ENCODE data around the gene NRG3.

Gene NRG3

DNA sequence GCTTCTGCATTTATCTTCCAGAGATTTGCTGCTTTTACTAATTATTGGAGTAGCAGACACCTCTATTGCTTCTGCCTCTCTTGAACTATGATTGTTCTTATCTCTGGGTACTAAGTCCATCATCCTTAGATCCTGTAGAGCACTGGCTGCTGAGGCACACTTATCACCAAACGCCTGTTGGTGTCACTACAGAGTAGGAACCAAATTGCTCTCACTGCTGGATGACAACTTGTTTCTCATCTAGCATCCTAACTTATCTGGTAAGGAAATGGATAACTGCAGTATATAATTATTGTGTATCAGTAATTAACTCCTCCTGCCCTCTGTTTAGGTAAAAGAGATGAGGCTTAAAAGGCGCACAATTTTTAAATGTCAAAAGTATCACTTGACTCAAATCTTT is 1059.4 kb downstream of the NRG3 start:
- Histone ChIP-seq H3K36me3 (ENCODE audit: control insufficient read depth in 2 of 2, insufficient read depth in 1 of 2, low read length in 2 of 2) (no peaks in the 10 kb centered on the region), H3K4me1 (ENCODE audit: control insufficient read depth, insufficient read depth, low read length) (no peaks in the 10 kb centered on the region), H3K9me3 (ENCODE audit: control insufficient read depth, insufficient read depth, low read depth, low read length) (no peaks in the 10 kb centered on the region), H3K27ac (ENCODE audit: extremely low read depth, low read depth, low read length) (no peak overlapping the region), H3K4me3 (ENCODE audit: low read depth, low read length) (no peak overlapping the region)
- POLR2A ChIA-PET, result no interaction called here
- TF ChIP-seq ZNF391 (tag by site-specific recombination; IDR thresholded peaks at IDR 0.05; ENCODE audit: borderline replicate concordance, low read depth) (no peak), ZNF549 (tag by site-specific recombination; IDR thresholded peaks at IDR 0.05) (no peak), KLF1 (tag by site-specific recombination; IDR thresholded peaks at IDR 0.05) (no peak), ZNF501 (tag by site-specific recombination; IDR thresholded peaks at IDR 0.05) (no peak), ZNF514 (tag by site-specific recombination; IDR thresholded peaks at IDR 0.05) (no peak), BCL11A (tag by site-specific recombination; IDR thresholded peaks at IDR 0.05; ENCODE audit: low read depth) (no peak), ZNF221 (tag by site-specific recombination; IDR thresholded peaks at IDR 0.05; ENCODE audit: borderline replicate concordance) (no peak), ZXDB (tag by site-specific recombination; IDR thresholded peaks at IDR 0.05) (no peak), ZNF223 (tag by site-specific recombination; IDR thresholded peaks at IDR 0.05) (no peak), ZNF133 (tag by site-specific recombination; IDR thresholded peaks at IDR 0.05) (no peak), ZNF530 (tag by site-specific recombination; IDR thresholded peaks at IDR 0.05; ENCODE audit: low read depth) (no peak), ZNF561 (tag by site-specific recombination; IDR thresholded peaks at IDR 0.05; ENCODE audit: borderline replicate concordance) (no peak), ZNF350 (tag by site-specific recombination; IDR thresholded peaks at IDR 0.05) (no peak), ZNF843 (tag by site-specific recombination; IDR thresholded peaks at IDR 0.05) (no peak), ZNF596 (tag by site-specific recombination; IDR thresholded peaks at IDR 0.05) (no peak), SP3 (tag by site-specific recombination; IDR thresholded peaks at IDR 0.05) (no peak), SALL2 (tag by site-specific recombination; IDR thresholded peaks at IDR 0.05; ENCODE audit: borderline replicate concordance) (no peak), ZBTB49 (tag by site-specific recombination; IDR thresholded peaks at IDR 0.05; ENCODE audit: low read depth) (no peak), KLF17 (tag by site-specific recombination; IDR thresholded peaks at IDR 0.05) (no peak), ZNF341 (tag by site-specific recombination; IDR thresholded peaks at IDR 0.05; ENCODE audit: low read depth) (no peak)
- CTCF ChIA-PET, result no interaction called here

- Histone ChIP-seq H3K27ac (ENCODE audit: extremely low read depth, low read depth, low read length) (no peak overlapping the region), H3K9me3 (ENCODE audit: control insufficient read depth, insufficient read depth, low read depth, low read length) (no peaks in the 10 kb centered on the region), H3K4me3 (ENCODE audit: low read depth, low read length) (no peak overlapping the region), H3K4me1 (ENCODE audit: control insufficient read depth, insufficient read depth, low read length) (no peaks in the 10 kb centered on the region), H3K36me3 (ENCODE audit: control insufficient read depth in 2 of 2, insufficient read depth in 1 of 2, low read length in 2 of 2) (no peaks in the 10 kb centered on the region)
- CTCF ChIA-PET, result no interaction called here
- POLR2A ChIA-PET, result no interaction called here
- TF ChIP-seq ZNF549 (tag by site-specific recombination; IDR thresholded peaks at IDR 0.05) (no peak), ZNF501 (tag by site-specific recombination; IDR thresholded peaks at IDR 0.05) (no peak), ZNF654 (tag by site-specific recombination; IDR thresholded peaks at IDR 0.05; ENCODE audit: low read depth) (no peak), ZNF776 (tag by site-specific recombination; IDR thresholded peaks at IDR 0.05; ENCODE audit: borderline replicate concordance) (no peak), PRDM6 (tag by site-specific recombination; IDR thresholded peaks at IDR 0.05) (no peak), ZSCAN23 (tag by site-specific recombination; IDR thresholded peaks at IDR 0.05) (no peak), ZNF530 (tag by site-specific recombination; IDR thresholded peaks at IDR 0.05; ENCODE audit: low read depth) (no peak), ZNF202 (tag by site-specific recombination; IDR thresholded peaks at IDR 0.05; ENCODE audit: borderline replicate concordance) (no peak)
- TF ChIP-seq, protein P1, sequence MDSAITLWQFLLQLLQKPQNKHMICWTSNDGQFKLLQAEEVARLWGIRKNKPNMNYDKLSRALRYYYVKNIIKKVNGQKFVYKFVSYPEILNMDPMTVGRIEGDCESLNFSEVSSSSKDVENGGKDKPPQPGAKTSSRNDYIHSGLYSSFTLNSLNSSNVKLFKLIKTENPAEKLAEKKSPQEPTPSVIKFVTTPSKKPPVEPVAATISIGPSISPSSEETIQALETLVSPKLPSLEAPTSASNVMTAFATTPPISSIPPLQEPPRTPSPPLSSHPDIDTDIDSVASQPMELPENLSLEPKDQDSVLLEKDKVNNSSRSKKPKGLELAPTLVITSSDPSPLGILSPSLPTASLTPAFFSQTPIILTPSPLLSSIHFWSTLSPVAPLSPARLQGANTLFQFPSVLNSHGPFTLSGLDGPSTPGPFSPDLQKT (IDR thresholded peaks at IDR 0.05; ENCODE audit: borderline replicate concordance, low read depth, low read length), result no peak
- TF ChIP-seq, protein P2, sequence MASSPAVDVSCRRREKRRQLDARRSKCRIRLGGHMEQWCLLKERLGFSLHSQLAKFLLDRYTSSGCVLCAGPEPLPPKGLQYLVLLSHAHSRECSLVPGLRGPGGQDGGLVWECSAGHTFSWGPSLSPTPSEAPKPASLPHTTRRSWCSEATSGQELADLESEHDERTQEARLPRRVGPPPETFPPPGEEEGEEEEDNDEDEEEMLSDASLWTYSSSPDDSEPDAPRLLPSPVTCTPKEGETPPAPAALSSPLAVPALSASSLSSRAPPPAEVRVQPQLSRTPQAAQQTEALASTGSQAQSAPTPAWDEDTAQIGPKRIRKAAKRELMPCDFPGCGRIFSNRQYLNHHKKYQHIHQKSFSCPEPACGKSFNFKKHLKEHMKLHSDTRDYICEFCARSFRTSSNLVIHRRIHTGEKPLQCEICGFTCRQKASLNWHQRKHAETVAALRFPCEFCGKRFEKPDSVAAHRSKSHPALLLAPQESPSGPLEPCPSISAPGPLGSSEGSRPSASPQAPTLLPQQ (tag by site-specific recombination; IDR thresholded peaks at IDR 0.05), result no peak
Measured at GRCh38 chr10:82934947-82935346, 1060.0 kb downstream of the NRG3 start.

All from HEK293 (cell line).